Fibroblast of mammary gland (primary cell): ENCODE measurements around the gene CELF3.

Source experiments
- DNase-seq: peaks from one replicate; pipeline ENCODE4 v3.0.0-alpha.2; 2010; ENCODE audit warnings: low read depth
- H3K4me3 ChIP-seq: 2 replicates; pipeline ENCODE4 v1.5.1; 2011; ENCODE audit warnings: low read depth, mild to moderate bottlenecking, low read length, moderate library complexity; ENCODE audit not compliant: control insufficient read depth
- TF ChIP-seq, protein P1 (sequence below): conservative IDR thresholded peaks from 2 replicates; pipeline ENCODE4 v1.5.1; 2011; ENCODE audit warnings: low read depth, low read length, inconsistent platforms; ENCODE audit not compliant: control insufficient read depth, insufficient read depth

The CELF3 gene

GRCh38 chr1:151661751-151662150 lies 54.9 kb downstream of the CELF3 start:
- H3K4me3 ChIP-seq: no peak overlapping the region
- TF ChIP-seq, protein P1, sequence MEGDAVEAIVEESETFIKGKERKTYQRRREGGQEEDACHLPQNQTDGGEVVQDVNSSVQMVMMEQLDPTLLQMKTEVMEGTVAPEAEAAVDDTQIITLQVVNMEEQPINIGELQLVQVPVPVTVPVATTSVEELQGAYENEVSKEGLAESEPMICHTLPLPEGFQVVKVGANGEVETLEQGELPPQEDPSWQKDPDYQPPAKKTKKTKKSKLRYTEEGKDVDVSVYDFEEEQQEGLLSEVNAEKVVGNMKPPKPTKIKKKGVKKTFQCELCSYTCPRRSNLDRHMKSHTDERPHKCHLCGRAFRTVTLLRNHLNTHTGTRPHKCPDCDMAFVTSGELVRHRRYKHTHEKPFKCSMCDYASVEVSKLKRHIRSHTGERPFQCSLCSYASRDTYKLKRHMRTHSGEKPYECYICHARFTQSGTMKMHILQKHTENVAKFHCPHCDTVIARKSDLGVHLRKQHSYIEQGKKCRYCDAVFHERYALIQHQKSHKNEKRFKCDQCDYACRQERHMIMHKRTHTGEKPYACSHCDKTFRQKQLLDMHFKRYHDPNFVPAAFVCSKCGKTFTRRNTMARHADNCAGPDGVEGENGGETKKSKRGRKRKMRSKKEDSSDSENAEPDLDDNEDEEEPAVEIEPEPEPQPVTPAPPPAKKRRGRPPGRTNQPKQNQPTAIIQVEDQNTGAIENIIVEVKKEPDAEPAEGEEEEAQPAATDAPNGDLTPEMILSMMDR: no peak
- no peak for DNase-seq

- TF ChIP-seq, protein P1: no peak
- DNase-seq: no peak
- no peak overlapping the region for H3K4me3 ChIP-seq
Measured at GRCh38 chr1:151655371-151655770, 61.2 kb downstream of the CELF3 start.

DNA sequence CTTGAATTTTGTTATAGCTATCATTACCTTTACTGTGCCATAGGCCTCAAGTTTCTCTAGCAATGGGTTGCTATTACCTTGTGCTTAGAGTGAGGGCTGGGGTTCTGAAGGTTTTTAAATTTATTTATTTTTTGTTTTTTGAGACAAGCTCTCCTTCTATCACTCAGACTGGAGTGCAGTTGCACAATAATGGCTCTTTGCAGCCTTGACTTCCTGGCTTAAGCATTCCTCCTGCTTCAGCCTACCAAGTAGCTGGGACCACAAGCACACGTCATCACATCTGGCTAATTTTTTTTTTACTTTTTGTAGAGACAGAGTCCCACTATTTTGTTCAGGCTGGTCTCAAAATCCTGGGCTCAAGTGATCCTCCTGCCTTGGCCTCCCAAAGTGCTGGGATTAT lies 63.2 kb downstream of the CELF3 start:
- no peak overlapping the region for H3K4me3 ChIP-seq
- TF ChIP-seq, protein P1: no peak
- peak; percentile 73 for DNase-seq
